ENCODE data around the gene LAMB3.

Gene LAMB3

GRCh38 chr1:209617047-209617673 is 35.1 kb downstream of the LAMB3 start:
- no peak for DNase-seq

- no peak for DNase-seq
Observed at GRCh38 chr1:209616366-209617046, 35.7 kb downstream of the LAMB3 start.

GRCh38 chr1:209614906-209615305 is 37.3 kb downstream of the LAMB3 start:
- no peak for DNase-seq

- DNase-seq = no peak
Observed at GRCh38 chr1:209614151-209614420, 38.1 kb downstream of the LAMB3 start.

GRCh38 chr1:209613400-209614150 is 38.6 kb downstream of the LAMB3 start:
- DNase-seq = no peak

GRCh38 chr1:209612646-209613399 is 39.4 kb downstream of the LAMB3 start:
- no peak for DNase-seq

- DNase-seq = no peak
Observed at GRCh38 chr1:209611771-209612570, 40.3 kb downstream of the LAMB3 start.

GRCh38 chr1:209610631-209610905 is 41.7 kb downstream of the LAMB3 start:
- no peak for DNase-seq

- DNase-seq = no peak
Observed at GRCh38 chr1:209609791-209610630, 42.2 kb downstream of the LAMB3 start.

- no peak for DNase-seq
Observed at GRCh38 chr1:209609041-209609790, 43.0 kb downstream of the LAMB3 start.

GRCh38 chr1:209607795-209608178 is 44.4 kb downstream of the LAMB3 start:
- no peak for DNase-seq

GRCh38 chr1:209607102-209607794 is 45.0 kb downstream of the LAMB3 start:
- DNase-seq = peak; percentile 37

- no peak for DNase-seq
Observed at GRCh38 chr1:209603877-209604276, 48.3 kb downstream of the LAMB3 start.

GRCh38 chr1:209601809-209602657 is 50.2 kb downstream of the LAMB3 start:
- peak; percentile 35 for DNase-seq

GRCh38 chr1:209600541-209600940 is 51.7 kb downstream of the LAMB3 start:
- DNase-seq = peak; percentile 59

- no peak for DNase-seq
Observed at GRCh38 chr1:209598227-209598626, 54.0 kb downstream of the LAMB3 start.

- DNase-seq = no peak
Observed at GRCh38 chr1:209597499-209597898, 54.7 kb downstream of the LAMB3 start.

- no peak for DNase-seq
Observed at GRCh38 chr1:209595599-209596285, 56.5 kb downstream of the LAMB3 start.

- no peak for DNase-seq
Observed at GRCh38 chr1:209595028-209595427, 57.2 kb downstream of the LAMB3 start.
